ENCODE data around the gene CABP2. TPM values are rescaled to one million over a fixed set of nuclear protein-coding genes. Genes with fewer than 3 reads are reported as not detected.

Gene CABP2
- total RNA-seq, 1 experiment from 2014 or later: not detected

- Histone ChIP-seq H3K9me3 (ENCODE audit: low read length) (no peaks in the 10 kb centered on the region), H3K79me2 (ENCODE audit: low read length) (peaks cover 12% of the 10 kb centered on the region), H3K36me3 (ENCODE audit: insufficient read depth, low read length) (no peaks in the 10 kb centered on the region), H3K27me3 (ENCODE audit: low read length) (no peaks in the 10 kb centered on the region), H3K27ac (ENCODE audit: low read length) (no peak overlapping the region), H4K20me1 (ENCODE audit: insufficient read depth, low read depth, low read length) (peaks cover 6% of the 10 kb centered on the region), H3K4me1 (ENCODE audit: low read length) (peaks cover 39% of the 10 kb centered on the region), H2AFZ (ENCODE audit: low read length) (no peak overlapping the region), H3K4me2 (ENCODE audit: low read depth, low read length, poor library complexity, severe bottlenecking) (no peak overlapping the region), H3K4me3 (ENCODE audit: low read length) (no peak overlapping the region), H3K9ac (ENCODE audit: low read length) (no peak overlapping the region), H3K9me2 (replicated peaks; ENCODE audit: insufficient read depth, low read length) (no peaks in the 10 kb centered on the region)
- no peak for DNase-seq
Observed at GRCh38 chr11:67510023-67510345, 13.3 kb downstream of the CABP2 start.

- Histone ChIP-seq H3K9me3 (ENCODE audit: low read length) (no peaks in the 10 kb centered on the region), H3K36me3 (ENCODE audit: insufficient read depth, low read length) (no peaks in the 10 kb centered on the region), H3K9me2 (replicated peaks; ENCODE audit: insufficient read depth, low read length) (no peaks in the 10 kb centered on the region), H3K79me2 (ENCODE audit: low read length) (peaks cover 25% of the 10 kb centered on the region), H3K4me3 (ENCODE audit: low read length) (peak overlapping the region; percentile 81), H4K20me1 (ENCODE audit: insufficient read depth, low read depth, low read length) (peaks cover 14% of the 10 kb centered on the region), H3K27ac (ENCODE audit: low read length) (no peak overlapping the region), H3K9ac (ENCODE audit: low read length) (peak overlapping the region; percentile 78), H3K4me2 (ENCODE audit: low read depth, low read length, poor library complexity, severe bottlenecking) (peak overlapping the region; percentile 99), H3K27me3 (ENCODE audit: low read length) (no peaks in the 10 kb centered on the region), H2AFZ (ENCODE audit: low read length) (peak overlapping the region; percentile 98), H3K4me1 (ENCODE audit: low read length) (peaks cover 43% of the 10 kb centered on the region)
- peak; percentile 100 for DNase-seq
Observed at GRCh38 chr11:67508486-67509121, 14.6 kb downstream of the CABP2 start.

DNA sequence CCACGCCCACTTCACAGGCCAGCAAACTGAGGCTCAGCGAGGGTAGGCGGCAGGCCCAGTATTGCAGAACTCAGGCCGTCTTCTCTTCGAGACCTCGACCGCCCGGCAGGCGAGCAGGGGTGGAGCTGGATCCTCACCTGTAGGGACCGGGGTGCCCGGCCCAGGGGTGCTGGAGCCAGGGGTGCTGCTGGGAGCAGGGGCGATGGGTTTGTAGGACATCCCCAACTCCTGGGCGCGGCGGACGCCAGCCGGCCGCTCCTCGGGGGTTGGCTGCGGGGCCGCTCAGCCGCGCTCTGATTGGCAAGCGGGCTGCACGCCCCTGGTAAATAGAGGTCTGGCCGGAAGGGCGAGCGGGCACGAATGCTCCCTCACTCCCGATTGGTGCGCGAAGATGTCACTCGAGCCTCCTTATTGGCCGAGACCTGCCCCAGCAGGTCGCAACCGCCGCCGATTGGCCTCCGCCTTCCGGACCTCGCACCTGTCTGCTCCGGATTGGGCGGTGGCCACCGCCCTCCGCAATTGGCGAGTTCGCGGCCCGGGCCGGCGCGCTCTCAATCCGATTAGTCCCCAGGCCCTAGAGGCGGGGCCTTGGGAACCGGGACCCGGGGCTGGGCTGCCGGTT lies 15.3 kb downstream of the CABP2 start, which contains the start of gene CDK2AP2:
Gene CDK2AP2 (minus strand): TSS at position 299 of the 622 bp plus-strand sequence. CDS start 80 bp downstream, at position 219.
- H4K20me1 ChIP-seq (ENCODE audit: insufficient read depth, low read depth, low read length): peaks cover 18% of the 10 kb centered on the region
- peak within 1 kb of the TSS; percentile 72 for H3K27ac ChIP-seq (ENCODE audit: low read length)
- H3K79me2 ChIP-seq (ENCODE audit: low read length): peaks cover 31% of the 10 kb centered on the region
- peaks cover 49% of the 10 kb centered on the region for H3K4me1 ChIP-seq (ENCODE audit: low read length)
- peak within 1 kb of the TSS; percentile 99 for H3K4me2 ChIP-seq (ENCODE audit: low read depth, low read length, poor library complexity, severe bottlenecking)
- no peaks in the 10 kb centered on the region for H3K27me3 ChIP-seq (ENCODE audit: low read length)
- peak within 1 kb of the TSS; percentile 95 for H3K9ac ChIP-seq (ENCODE audit: low read length)
- H3K4me3 ChIP-seq (ENCODE audit: low read length): peak within 1 kb of the TSS; percentile 99
- peak; percentile 100 for DNase-seq
- H3K9me3 ChIP-seq (ENCODE audit: low read length): no peaks in the 10 kb centered on the region
- peak within 1 kb of the TSS; percentile 98 for H2AFZ ChIP-seq (ENCODE audit: low read length)
- no peaks in the 10 kb centered on the region for H3K9me2 ChIP-seq (replicated peaks; ENCODE audit: insufficient read depth, low read length)
- H3K36me3 ChIP-seq (ENCODE audit: insufficient read depth, low read length): no peaks in the 10 kb centered on the region

GRCh38 chr11:67507242-67507863 lies 15.9 kb downstream of the CABP2 start:
- Histone ChIP-seq H4K20me1 (ENCODE audit: insufficient read depth, low read depth, low read length) (peaks cover 18% of the 10 kb centered on the region), H3K79me2 (ENCODE audit: low read length) (peaks cover 38% of the 10 kb centered on the region), H3K9me3 (ENCODE audit: low read length) (no peaks in the 10 kb centered on the region), H3K4me2 (ENCODE audit: low read depth, low read length, poor library complexity, severe bottlenecking) (peak overlapping the region; percentile 99), H3K27ac (ENCODE audit: low read length) (peak overlapping the region; percentile 72), H3K9ac (ENCODE audit: low read length) (peak overlapping the region; percentile 95), H3K36me3 (ENCODE audit: insufficient read depth, low read length) (peaks cover 4% of the 10 kb centered on the region; the same call in 1 of the 2 replicates), H2AFZ (ENCODE audit: low read length) (peak overlapping the region; percentile 23; the same call in 1 of the 2 replicates), H3K9me2 (replicated peaks; ENCODE audit: insufficient read depth, low read length) (no peaks in the 10 kb centered on the region), H3K4me3 (ENCODE audit: low read length) (peak overlapping the region; percentile 99), H3K27me3 (ENCODE audit: low read length) (no peaks in the 10 kb centered on the region), H3K4me1 (ENCODE audit: low read length) (peaks cover 49% of the 10 kb centered on the region)
- DNase-seq: peak; percentile 63

DNA sequence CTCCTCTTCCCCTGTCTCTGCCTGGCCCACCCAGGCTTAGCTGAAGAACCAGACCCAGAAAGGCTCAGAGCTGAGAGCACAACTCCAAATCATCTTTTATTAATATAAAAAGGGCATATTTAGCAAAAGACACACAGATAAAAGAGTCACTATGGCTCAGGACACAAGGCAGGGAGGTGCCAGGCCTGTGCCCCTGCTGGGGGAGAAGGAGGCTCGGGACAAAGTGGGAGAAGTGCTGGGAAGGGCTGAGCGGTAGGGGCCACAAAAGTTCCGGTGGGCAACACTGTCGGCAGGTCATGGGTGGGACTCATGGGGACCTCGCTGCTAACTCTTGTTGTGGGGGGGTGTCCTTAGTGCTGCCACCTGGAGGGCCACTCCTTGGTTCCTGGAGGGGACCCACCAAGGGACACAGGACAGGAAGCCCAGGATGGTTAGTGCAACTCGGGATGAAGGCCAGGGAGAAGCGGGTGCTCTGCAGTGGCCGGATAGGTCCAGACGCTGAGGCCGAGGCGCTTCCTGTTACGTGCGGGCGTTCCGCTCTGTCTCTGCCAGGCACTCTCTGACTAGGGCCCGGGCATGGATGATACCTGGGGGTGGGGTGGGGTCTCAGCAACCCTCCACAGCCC lies 16.7 kb downstream of the CABP2 start:
- Histone ChIP-seq H3K4me3 (ENCODE audit: low read length) (peak overlapping the region; percentile 99), H3K9me3 (ENCODE audit: low read length) (no peaks in the 10 kb centered on the region), H3K9ac (ENCODE audit: low read length) (peak overlapping the region; percentile 95), H3K27me3 (ENCODE audit: low read length) (no peaks in the 10 kb centered on the region), H3K4me1 (ENCODE audit: low read length) (peaks cover 49% of the 10 kb centered on the region), H4K20me1 (ENCODE audit: insufficient read depth, low read depth, low read length) (peaks cover 18% of the 10 kb centered on the region), H3K4me2 (ENCODE audit: low read depth, low read length, poor library complexity, severe bottlenecking) (peak overlapping the region; percentile 99), H3K79me2 (ENCODE audit: low read length) (peaks cover 39% of the 10 kb centered on the region), H3K9me2 (replicated peaks; ENCODE audit: insufficient read depth, low read length) (no peaks in the 10 kb centered on the region), H3K36me3 (ENCODE audit: insufficient read depth, low read length) (peaks cover 12% of the 10 kb centered on the region; the same call in 1 of the 2 replicates), H2AFZ (ENCODE audit: low read length) (no peak overlapping the region), H3K27ac (ENCODE audit: low read length) (peak overlapping the region; percentile 72)
- DNase-seq: no peak

- peaks cover 22% of the 10 kb centered on the region for H4K20me1 ChIP-seq (ENCODE audit: insufficient read depth, low read depth, low read length)
- no peaks in the 10 kb centered on the region for H3K9me2 ChIP-seq (replicated peaks; ENCODE audit: insufficient read depth, low read length)
- peak overlapping the region; percentile 99 for H3K4me3 ChIP-seq (ENCODE audit: low read length)
- H3K9ac ChIP-seq (ENCODE audit: low read length): peak overlapping the region; percentile 95
- H3K9me3 ChIP-seq (ENCODE audit: low read length): no peaks in the 10 kb centered on the region
- H3K4me1 ChIP-seq (ENCODE audit: low read length): peaks cover 49% of the 10 kb centered on the region
- peak overlapping the region; percentile 72 for H3K27ac ChIP-seq (ENCODE audit: low read length)
- no peak overlapping the region for H2AFZ ChIP-seq (ENCODE audit: low read length)
- peak; percentile 96 for DNase-seq
- H3K79me2 ChIP-seq (ENCODE audit: low read length): peaks cover 42% of the 10 kb centered on the region
- no peaks in the 10 kb centered on the region for H3K27me3 ChIP-seq (ENCODE audit: low read length)
- peaks cover 20% of the 10 kb centered on the region for H3K36me3 ChIP-seq (ENCODE audit: insufficient read depth, low read length)
- peak overlapping the region; percentile 99 for H3K4me2 ChIP-seq (ENCODE audit: low read depth, low read length, poor library complexity, severe bottlenecking)
Observed at GRCh38 chr11:67505605-67506396, 17.4 kb downstream of the CABP2 start.

DNA sequence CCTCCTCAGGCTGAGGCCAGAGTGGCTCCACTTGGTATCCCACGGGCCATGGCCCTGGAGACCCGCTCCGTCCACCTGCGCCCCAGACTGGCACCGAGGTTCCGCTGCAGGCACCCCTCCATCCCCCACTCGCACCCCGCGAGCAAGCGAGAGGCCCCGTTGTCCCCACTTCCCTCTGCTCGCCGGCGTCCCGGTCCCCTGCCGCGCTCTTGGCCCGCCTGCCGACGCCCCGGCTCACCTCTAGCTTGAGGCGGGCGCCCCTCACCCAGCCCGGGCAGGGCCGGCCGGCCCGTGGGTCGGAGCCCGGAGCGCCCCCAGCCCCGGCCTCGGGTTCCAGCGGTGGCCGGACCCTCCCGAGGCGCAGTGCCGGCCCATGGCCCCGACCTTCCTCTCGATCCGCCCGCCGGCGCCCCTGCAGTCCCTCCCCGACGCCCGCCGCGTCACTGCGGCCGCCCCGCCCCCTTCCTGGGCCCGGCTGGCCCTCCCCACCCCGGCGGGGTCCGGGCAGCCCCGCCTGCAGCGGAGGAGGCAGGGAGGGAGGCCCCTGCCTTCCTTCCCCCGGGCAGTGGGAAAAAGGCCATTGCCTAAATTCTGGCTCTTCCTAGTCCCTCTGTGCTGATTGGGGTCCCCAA lies 18.2 kb downstream of the CABP2 start, which contains the start of gene PITPNM1:
Gene PITPNM1 (minus strand): TSS at position 414 of the 632 bp plus-strand sequence. CDS start 1,183 bp downstream, outside the sequence.
- DNase-seq: peak; percentile 86

More for the DNA sequence above, 18.2 kb downstream of the CABP2 start, which contains the start of gene PITPNM1:
- Histone ChIP-seq H3K9me3 (ENCODE audit: low read length) (no peaks in the 10 kb centered on the region), H4K20me1 (ENCODE audit: insufficient read depth, low read depth, low read length) (peaks cover 27% of the 10 kb centered on the region), H3K4me1 (ENCODE audit: low read length) (peaks cover 42% of the 10 kb centered on the region), H3K9me2 (replicated peaks; ENCODE audit: insufficient read depth, low read length) (no peaks in the 10 kb centered on the region), H3K27ac (ENCODE audit: low read length) (peak within 1 kb of the TSS; percentile 72), H3K79me2 (ENCODE audit: low read length) (peaks cover 42% of the 10 kb centered on the region), H3K27me3 (ENCODE audit: low read length) (no peaks in the 10 kb centered on the region), H3K9ac (ENCODE audit: low read length) (peak within 1 kb of the TSS; percentile 95), H3K4me2 (ENCODE audit: low read depth, low read length, poor library complexity, severe bottlenecking) (peak within 1 kb of the TSS; percentile 99), H3K36me3 (ENCODE audit: insufficient read depth, low read length) (peaks cover 24% of the 10 kb centered on the region), H3K4me3 (ENCODE audit: low read length) (peak within 1 kb of the TSS; percentile 99), H2AFZ (ENCODE audit: low read length) (no peak within 1 kb of the TSS)

Measured in Karpas-422 (cell line).